SK-N-SH treated with all-trans-retinoic acid at 6 μM for 48 hours (cell line): ENCODE data around the gene SLC43A3.
"Not testable (repeated sequence)": the region's sequence is repeated elsewhere in the genome, so short reads cannot be mapped to it uniquely, and the experiment has no call there.

ENCODE experiments used
- ATAC-seq: fragments of 200-7000 bp; cut with Tn5 transposase; 3 replicates; pipeline ENCODE4 v1.9.1; 2020; ENCODE audit warnings: mild to moderate bottlenecking, moderate library complexity
- ARNTL ChIP-seq: fragments of 450-650 bp; formaldehyde crosslinking; IDR thresholded peaks from 2 replicates; pipeline ENCODE4 v1.5.0; 2020; ENCODE audit warnings: low read depth, mild to moderate bottlenecking, moderate library complexity, borderline replicate concordance
- BACH2 ChIP-seq: fragments of 250-450 bp; sonication (Bioruptor Pico); IDR thresholded peaks from 2 replicates; pipeline ENCODE4 v1.9.0; 2021; ENCODE audit warnings: mild to moderate bottlenecking, borderline replicate concordance
- CSDC2 ChIP-seq: fragments of 250-450 bp; sonication (Bioruptor Pico); IDR thresholded peaks from 2 replicates; pipeline ENCODE4 v1.5.0; 2020; ENCODE audit warnings: mild to moderate bottlenecking, moderate library complexity
- ESRRG ChIP-seq: fragments of 250-450 bp; sonication (Bioruptor Pico); IDR thresholded peaks from 2 replicates; pipeline ENCODE4 v1.6.1; 2021; ENCODE audit warnings: mild to moderate bottlenecking
- GLIS3 ChIP-seq: fragments of 250-450 bp; sonication (Bioruptor Pico); IDR thresholded peaks from 2 replicates; pipeline ENCODE4 v1.5.0; 2020; ENCODE audit warnings: mild to moderate bottlenecking, moderate library complexity
- ISL1 ChIP-seq: fragments of 250-450 bp; sonication (Bioruptor Pico); IDR thresholded peaks from 2 replicates; pipeline ENCODE4 v2.1.2; 2022; ENCODE audit warnings: mild to moderate bottlenecking, moderate library complexity
- OSR1 ChIP-seq: fragments of 250-450 bp; sonication (Bioruptor Pico); IDR thresholded peaks from 2 replicates; pipeline ENCODE4 v1.8.0; 2022; ENCODE audit warnings: moderate library complexity, mild to moderate bottlenecking, inconsistent platforms
- PPARA ChIP-seq: fragments of 250-450 bp; sonication (Bioruptor Pico); IDR thresholded peaks from 2 replicates; pipeline ENCODE4 v1.5.0; 2020; ENCODE audit warnings: mild to moderate bottlenecking, borderline replicate concordance
- TCF4 ChIP-seq: fragments of 250-450 bp; sonication (Bioruptor Pico); IDR thresholded peaks from 2 replicates; pipeline ENCODE4 v1.8.0; 2021; ENCODE audit warnings: mild to moderate bottlenecking, moderate library complexity, borderline replicate concordance
- TOX ChIP-seq: fragments of 250-450 bp; sonication (Bioruptor Pico); IDR thresholded peaks from 2 replicates; pipeline ENCODE4 v1.8.0; 2021; ENCODE audit warnings: mild to moderate bottlenecking, moderate library complexity, borderline replicate concordance
- ZC3H10 ChIP-seq: fragments of 250-450 bp; sonication (Bioruptor Pico); IDR thresholded peaks from 2 replicates; pipeline ENCODE4 v1.5.1; 2021; ENCODE audit warnings: mild to moderate bottlenecking, moderate library complexity
- ZFP3 ChIP-seq: fragments of 250-450 bp; sonication (Bioruptor Pico); IDR thresholded peaks from 2 replicates; pipeline ENCODE4 v1.5.0; 2020; ENCODE audit warnings: mild to moderate bottlenecking, moderate library complexity
- ZFP30 ChIP-seq: fragments of 450-650 bp; formaldehyde crosslinking; IDR thresholded peaks from 2 replicates; pipeline ENCODE4 v1.5.0; 2022; ENCODE audit warnings: mild to moderate bottlenecking, moderate library complexity
- ZNF565 ChIP-seq: fragments of 450-650 bp; formaldehyde crosslinking; conservative IDR thresholded peaks from 2 replicates; pipeline ENCODE4 v1.5.0; 2020; ENCODE audit warnings: low read depth, mild to moderate bottlenecking, moderate library complexity
- ZNF70 ChIP-seq: fragments of 450-650 bp; formaldehyde crosslinking; IDR thresholded peaks from 2 replicates; pipeline ENCODE4 v1.5.0; 2020; ENCODE audit warnings: mild to moderate bottlenecking, moderate library complexity
- ZNF8 ChIP-seq: fragments of 450-650 bp; formaldehyde crosslinking; IDR thresholded peaks from 2 replicates; pipeline ENCODE4 v1.5.0; 2020; ENCODE audit warnings: mild to moderate bottlenecking, moderate library complexity
- TF ChIP-seq, protein P1 (sequence below): fragments of 250-450 bp; sonication (Bioruptor Pico); IDR thresholded peaks from 2 replicates; pipeline ENCODE4 v1.8.0; 2020; ENCODE audit warnings: mild to moderate bottlenecking, moderate library complexity, borderline replicate concordance
- TF ChIP-seq, protein P2 (sequence below): fragments of 250-450 bp; sonication (Bioruptor Pico); IDR thresholded peaks from 2 replicates; pipeline ENCODE4 v1.5.1; 2020; ENCODE audit warnings: low read depth, mild to moderate bottlenecking, moderate library complexity
- TF ChIP-seq, protein P3 (sequence below): fragments of 250-450 bp; sonication (Bioruptor Pico); IDR thresholded peaks from 2 replicates; pipeline ENCODE4 v1.5.1; 2021; ENCODE audit warnings: mild to moderate bottlenecking, moderate library complexity
- TF ChIP-seq, protein P4 (sequence below): fragments of 250-450 bp; sonication (Bioruptor Pico); IDR thresholded peaks from 2 replicates; pipeline ENCODE4 v1.8.0; 2021; ENCODE audit warnings: low read depth, mild to moderate bottlenecking, moderate library complexity, borderline replicate concordance

The SLC43A3 gene

DNA sequence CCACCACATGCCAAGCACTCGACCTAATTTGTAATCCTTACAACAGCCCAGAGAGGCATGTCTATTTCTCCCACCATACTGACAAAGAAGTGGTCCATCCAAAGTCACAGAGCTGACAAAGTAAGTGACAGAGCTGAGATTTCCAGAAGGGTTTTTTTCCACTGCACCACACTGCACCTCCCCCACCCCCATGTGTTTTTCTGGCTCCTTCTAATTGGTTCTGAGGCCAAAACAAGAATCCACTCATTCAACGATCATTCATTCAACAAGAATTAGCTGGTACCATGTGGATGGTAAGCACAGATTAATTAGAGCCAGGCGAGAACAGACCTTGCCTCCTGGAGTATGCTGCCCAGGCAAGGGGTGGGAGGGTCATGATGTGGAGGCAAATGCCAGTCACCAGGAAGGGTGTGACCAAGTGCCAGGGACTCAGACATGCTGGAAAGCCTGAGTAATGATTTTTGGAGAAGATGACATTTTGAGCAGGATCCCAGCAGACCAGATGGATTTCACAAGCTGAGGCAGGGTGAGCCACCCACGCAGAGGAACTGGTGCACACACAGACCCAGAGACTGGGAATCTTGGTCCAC lies 21.6 kb downstream of the SLC43A3 start:
- no peak for TF ChIP-seq ZFP30 (CRISPR knock-in tag)
- TF ChIP-seq ARNTL, result no peak
- no peak for TF ChIP-seq OSR1 (CRISPR knock-in tag)
- TF ChIP-seq ESRRG, result no peak
- TF ChIP-seq BACH2 (CRISPR knock-in tag), result no peak
- TF ChIP-seq GLIS3 (CRISPR knock-in tag), result no peak
- TF ChIP-seq, protein P1, sequence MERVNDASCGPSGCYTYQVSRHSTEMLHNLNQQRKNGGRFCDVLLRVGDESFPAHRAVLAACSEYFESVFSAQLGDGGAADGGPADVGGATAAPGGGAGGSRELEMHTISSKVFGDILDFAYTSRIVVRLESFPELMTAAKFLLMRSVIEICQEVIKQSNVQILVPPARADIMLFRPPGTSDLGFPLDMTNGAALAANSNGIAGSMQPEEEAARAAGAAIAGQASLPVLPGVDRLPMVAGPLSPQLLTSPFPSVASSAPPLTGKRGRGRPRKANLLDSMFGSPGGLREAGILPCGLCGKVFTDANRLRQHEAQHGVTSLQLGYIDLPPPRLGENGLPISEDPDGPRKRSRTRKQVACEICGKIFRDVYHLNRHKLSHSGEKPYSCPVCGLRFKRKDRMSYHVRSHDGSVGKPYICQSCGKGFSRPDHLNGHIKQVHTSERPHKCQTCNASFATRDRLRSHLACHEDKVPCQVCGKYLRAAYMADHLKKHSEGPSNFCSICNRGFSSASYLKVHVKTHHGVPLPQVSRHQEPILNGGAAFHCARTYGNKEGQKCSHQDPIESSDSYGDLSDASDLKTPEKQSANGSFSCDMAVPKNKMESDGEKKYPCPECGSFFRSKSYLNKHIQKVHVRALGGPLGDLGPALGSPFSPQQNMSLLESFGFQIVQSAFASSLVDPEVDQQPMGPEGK, result no peak
- TF ChIP-seq ZC3H10 (CRISPR knock-in tag), result no peak
- TF ChIP-seq ZFP3 (CRISPR knock-in tag), result no peak
- ATAC-seq, result no peak

DNA sequence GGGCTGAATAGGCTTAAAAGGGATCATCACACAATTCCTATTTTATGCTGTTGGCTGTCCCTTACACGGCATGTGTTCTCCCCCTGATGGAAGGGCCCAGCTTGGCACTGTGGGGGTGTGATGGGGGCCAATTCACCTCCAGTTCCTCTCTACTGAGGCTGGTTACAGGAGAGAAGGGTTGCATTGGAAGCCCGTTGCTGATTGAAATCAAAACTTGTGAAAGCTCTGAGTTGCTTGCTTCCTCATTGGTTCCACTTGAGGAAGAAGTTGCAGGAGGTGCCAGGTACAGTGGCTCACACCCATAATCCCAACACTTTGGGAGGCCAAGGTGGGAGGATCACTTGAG lies 23.1 kb downstream of the SLC43A3 start:
- no peak for TF ChIP-seq PPARA
- no peak for TF ChIP-seq TCF4 (CRISPR knock-in tag)
- no peak for TF ChIP-seq ISL1
- TF ChIP-seq, protein P1, result no peak
- TF ChIP-seq ZNF565, result no peak
- TF ChIP-seq, protein P2, sequence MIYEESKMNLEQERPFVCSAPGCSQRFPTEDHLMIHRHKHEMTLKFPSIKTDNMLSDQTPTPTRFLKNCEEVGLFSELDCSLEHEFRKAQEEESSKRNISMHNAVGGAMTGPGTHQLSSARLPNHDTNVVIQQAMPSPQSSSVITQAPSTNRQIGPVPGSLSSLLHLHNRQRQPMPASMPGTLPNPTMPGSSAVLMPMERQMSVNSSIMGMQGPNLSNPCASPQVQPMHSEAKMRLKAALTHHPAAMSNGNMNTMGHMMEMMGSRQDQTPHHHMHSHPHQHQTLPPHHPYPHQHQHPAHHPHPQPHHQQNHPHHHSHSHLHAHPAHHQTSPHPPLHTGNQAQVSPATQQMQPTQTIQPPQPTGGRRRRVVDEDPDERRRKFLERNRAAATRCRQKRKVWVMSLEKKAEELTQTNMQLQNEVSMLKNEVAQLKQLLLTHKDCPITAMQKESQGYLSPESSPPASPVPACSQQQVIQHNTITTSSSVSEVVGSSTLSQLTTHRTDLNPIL (CRISPR knock-in tag), result no peak
- no peak for TF ChIP-seq ZNF70 (CRISPR knock-in tag)
- no peak for TF ChIP-seq BACH2 (CRISPR knock-in tag)
- TF ChIP-seq, protein P3, sequence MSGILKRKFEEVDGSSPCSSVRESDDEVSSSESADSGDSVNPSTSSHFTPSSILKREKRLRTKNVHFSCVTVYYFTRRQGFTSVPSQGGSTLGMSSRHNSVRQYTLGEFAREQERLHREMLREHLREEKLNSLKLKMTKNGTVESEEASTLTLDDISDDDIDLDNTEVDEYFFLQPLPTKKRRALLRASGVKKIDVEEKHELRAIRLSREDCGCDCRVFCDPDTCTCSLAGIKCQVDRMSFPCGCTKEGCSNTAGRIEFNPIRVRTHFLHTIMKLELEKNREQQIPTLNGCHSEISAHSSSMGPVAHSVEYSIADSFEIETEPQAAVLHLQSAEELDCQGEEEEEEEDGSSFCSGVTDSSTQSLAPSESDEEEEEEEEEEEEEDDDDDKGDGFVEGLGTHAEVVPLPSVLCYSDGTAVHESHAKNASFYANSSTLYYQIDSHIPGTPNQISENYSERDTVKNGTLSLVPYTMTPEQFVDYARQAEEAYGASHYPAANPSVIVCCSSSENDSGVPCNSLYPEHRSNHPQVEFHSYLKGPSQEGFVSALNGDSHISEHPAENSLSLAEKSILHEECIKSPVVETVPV (CRISPR knock-in tag), result no peak
- no peak for TF ChIP-seq ZFP3 (CRISPR knock-in tag)
- TF ChIP-seq ESRRG, result no peak
- TF ChIP-seq CSDC2 (CRISPR knock-in tag), result no peak
- TF ChIP-seq TOX (CRISPR knock-in tag), result no peak
- no peak for TF ChIP-seq ZC3H10 (CRISPR knock-in tag)
- no peak for TF ChIP-seq ZNF8 (CRISPR knock-in tag)
- TF ChIP-seq ZFP30 (CRISPR knock-in tag), result no peak
- TF ChIP-seq, protein P4, sequence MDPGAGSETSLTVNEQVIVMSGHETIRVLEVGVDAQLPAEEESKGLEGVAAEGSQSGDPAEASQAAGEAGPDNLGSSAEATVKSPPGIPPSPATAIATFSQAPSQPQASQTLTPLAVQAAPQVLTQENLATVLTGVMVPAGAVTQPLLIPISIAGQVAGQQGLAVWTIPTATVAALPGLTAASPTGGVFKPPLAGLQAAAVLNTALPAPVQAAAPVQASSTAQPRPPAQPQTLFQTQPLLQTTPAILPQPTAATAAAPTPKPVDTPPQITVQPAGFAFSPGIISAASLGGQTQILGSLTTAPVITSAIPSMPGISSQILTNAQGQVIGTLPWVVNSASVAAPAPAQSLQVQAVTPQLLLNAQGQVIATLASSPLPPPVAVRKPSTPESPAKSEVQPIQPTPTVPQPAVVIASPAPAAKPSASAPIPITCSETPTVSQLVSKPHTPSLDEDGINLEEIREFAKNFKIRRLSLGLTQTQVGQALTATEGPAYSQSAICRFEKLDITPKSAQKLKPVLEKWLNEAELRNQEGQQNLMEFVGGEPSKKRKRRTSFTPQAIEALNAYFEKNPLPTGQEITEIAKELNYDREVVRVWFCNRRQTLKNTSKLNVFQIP, result no peak
- ATAC-seq, result no peak

DNA sequence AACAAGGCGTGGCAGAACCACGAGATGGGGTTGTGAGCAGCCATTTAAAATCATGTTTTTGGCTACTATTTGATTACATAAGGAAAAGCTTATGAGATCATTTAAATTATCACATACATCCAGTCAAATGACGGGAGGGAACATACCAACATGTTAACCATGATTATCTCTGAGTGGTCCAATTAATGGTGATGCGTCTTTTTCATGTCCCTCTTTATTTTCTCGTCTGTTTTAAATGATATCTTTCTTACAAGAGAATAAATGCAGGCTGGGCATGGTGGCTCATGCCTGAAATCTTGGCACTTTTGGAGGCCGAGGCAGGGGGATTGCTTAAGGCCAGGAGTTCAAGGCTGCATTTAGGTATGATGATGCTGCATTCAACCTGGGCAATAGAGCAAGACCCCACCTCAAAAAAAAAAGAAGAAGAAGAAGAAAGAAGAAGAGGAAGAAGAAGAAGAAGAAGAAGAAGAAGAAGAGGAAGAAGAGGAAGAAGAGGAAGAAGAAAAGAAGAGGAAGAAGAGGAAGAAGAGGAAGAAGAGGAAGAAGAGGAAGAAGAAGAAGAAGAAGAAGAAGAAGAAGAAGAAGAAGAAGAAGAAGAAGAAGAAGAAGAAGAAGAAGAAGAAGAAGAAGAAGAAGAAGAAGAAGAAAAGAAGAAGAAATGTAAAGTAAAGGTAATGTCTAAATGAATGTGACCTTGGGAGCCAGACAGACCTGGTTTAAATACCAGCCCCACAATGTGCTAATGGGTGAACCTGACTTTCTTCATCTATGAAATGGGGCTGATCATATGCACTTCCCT lies 23.7 kb downstream of the SLC43A3 start:
- not testable (repeated sequence) for ATAC-seq
